ENCODE data around the gene TMEM131.

- TF ChIP-seq CTCF (IDR thresholded peaks at IDR 0.05) (no peak), EZH2 (IDR thresholded peaks at IDR 0.05) (no peak), EZH2phosphoT487 (IDR thresholded peaks at IDR 0.05) (no peak)
Observed at GRCh38 chr2:97727296-97727695, 268.5 kb downstream of the TMEM131 start.
